Osteoblast (primary cell): Measurements from ENCODE around the gene OBSCN. TPM values are rescaled to one million over a fixed set of nuclear protein-coding genes. Genes with fewer than 3 reads are reported as not detected.

Source experiments
- DNase-seq: peaks from one replicate; pipeline ENCODE4 v3.0.0; 2011; ENCODE audit warnings: low spot score, mixed read lengths; ENCODE audit not compliant: insufficient read length; ENCODE audit errors: missing footprints
- H2AFZ ChIP-seq: 2 replicates; pipeline ENCODE4 v1.6.0; 2011; ENCODE audit warnings: mild to moderate bottlenecking, low read length
- H3K27ac ChIP-seq: 2 replicates; pipeline ENCODE4 v1.5.1; 2011; ENCODE audit warnings: mild to moderate bottlenecking, low read depth, low read length, moderate library complexity
- H3K27me3 ChIP-seq: 2 replicates; pipeline ENCODE4 v1.6.0; 2012; ENCODE audit warnings: mild to moderate bottlenecking, control low read depth, inconsistent platforms, low read length, moderate library complexity; ENCODE audit not compliant: insufficient read depth
- H3K36me3 ChIP-seq: 2 replicates; pipeline ENCODE4 v1.5.1; 2011; ENCODE audit warnings: mild to moderate bottlenecking, low read length, control low read depth, moderate library complexity; ENCODE audit not compliant: insufficient read depth
- H3K4me1 ChIP-seq: 2 replicates; pipeline ENCODE4 v1.5.1; 2011; ENCODE audit warnings: mild to moderate bottlenecking, low read length, control low read depth, moderate library complexity; ENCODE audit not compliant: insufficient read depth
- H3K4me2 ChIP-seq: 2 replicates; pipeline ENCODE4 v1.6.0; 2011; ENCODE audit warnings: mild to moderate bottlenecking, low read length; ENCODE audit not compliant: insufficient read depth
- H3K4me3 ChIP-seq: fragments of 200-600 bp; sonication (generic); 3 replicates; pipeline ENCODE4 v1.5.1; 2012; ENCODE audit warnings: mild to moderate bottlenecking, low read length, inconsistent platforms; ENCODE audit not compliant: insufficient read depth
- H3K79me2 ChIP-seq: 2 replicates; pipeline ENCODE4 v1.6.0; 2012; ENCODE audit warnings: mild to moderate bottlenecking, low read length, control low read depth, inconsistent platforms; ENCODE audit not compliant: insufficient read depth
- H3K9me3 ChIP-seq: 2 replicates; pipeline ENCODE4 v1.5.1; 2011; ENCODE audit warnings: low read depth, low read length, control low read depth
- H4K20me1 ChIP-seq: 2 replicates; pipeline ENCODE4 v1.6.0; 2012; ENCODE audit warnings: mild to moderate bottlenecking, low read length, control low read depth; ENCODE audit not compliant: insufficient read depth
- CTCF ChIP-seq: IDR thresholded peaks from 2 replicates; pipeline ENCODE4 v1.5.1; 2011; ENCODE audit warnings: mild to moderate bottlenecking, low read depth, low read length, moderate library complexity; ENCODE audit errors: extremely low read depth
- total RNA-seq: library from RNA; depleted of rRNA; stranded (reverse); fragments of >200 nt; gene quantifications from 2 replicates; pipeline ENCODE4 v1.2.3, GENCODE V29; 2012

Gene OBSCN
- total RNA-seq, 1 donor = 2.9 TPM

- no peaks in the 10 kb centered on the region for H3K4me1 ChIP-seq
- H3K4me3 ChIP-seq = no peak overlapping the region
- H3K27me3 ChIP-seq = no peaks in the 10 kb centered on the region
- no peaks in the 10 kb centered on the region for H4K20me1 ChIP-seq
- no peaks in the 10 kb centered on the region for H3K36me3 ChIP-seq
- H3K4me2 ChIP-seq = no peak overlapping the region
- H3K27ac ChIP-seq = no peak overlapping the region
- no peaks in the 10 kb centered on the region for H3K79me2 ChIP-seq
- TF ChIP-seq CTCF = no peak
- H2AFZ ChIP-seq = no peak overlapping the region
- H3K9me3 ChIP-seq = peaks cover 14% of the 10 kb centered on the region
- DNase-seq = peak; percentile 23
Observed at GRCh38 chr1:228304225-228304624, 96.4 kb downstream of the OBSCN start.

DNA sequence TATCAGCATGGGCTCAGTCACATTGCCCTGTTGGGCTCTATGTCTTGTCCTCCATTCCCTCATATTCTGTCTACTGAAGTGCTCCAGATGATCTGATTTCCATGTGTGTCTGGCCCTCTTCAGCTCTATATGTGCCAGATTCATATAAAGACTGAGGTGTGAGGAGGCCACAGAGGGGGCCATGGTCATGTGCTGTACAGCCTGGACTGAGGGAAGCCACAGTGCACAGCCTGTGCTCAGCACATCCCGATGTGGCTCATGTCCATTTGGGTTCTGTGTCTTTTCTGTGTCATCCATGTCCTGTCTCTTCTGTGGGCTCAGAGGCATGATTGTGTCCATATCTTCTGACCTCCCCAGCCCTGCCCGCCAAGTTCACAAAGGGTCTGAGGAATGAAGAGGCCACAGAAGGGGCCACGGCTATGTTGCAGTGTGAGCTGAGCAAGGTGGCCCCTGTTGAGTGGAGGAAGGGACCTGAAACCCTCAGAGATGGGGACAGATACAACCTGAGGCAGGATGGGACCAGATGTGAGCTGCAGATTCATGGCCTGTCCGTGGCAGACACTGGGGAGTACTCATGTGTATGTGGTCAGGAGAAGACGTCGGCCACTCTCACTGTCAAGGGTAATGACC lies 97.0 kb downstream of the OBSCN start:
- no peaks in the 10 kb centered on the region for H3K36me3 ChIP-seq
- H3K4me1 ChIP-seq = no peaks in the 10 kb centered on the region
- peaks cover 14% of the 10 kb centered on the region for H3K9me3 ChIP-seq
- H3K4me3 ChIP-seq = no peak overlapping the region
- no peaks in the 10 kb centered on the region for H3K27me3 ChIP-seq
- no peak overlapping the region for H3K4me2 ChIP-seq
- TF ChIP-seq CTCF = no peak
- no peaks in the 10 kb centered on the region for H3K79me2 ChIP-seq
- peak; percentile 49 for DNase-seq
- H4K20me1 ChIP-seq = no peaks in the 10 kb centered on the region
- H3K27ac ChIP-seq = no peak overlapping the region
- no peak overlapping the region for H2AFZ ChIP-seq

GRCh38 chr1:228305721-228306152 lies 97.9 kb downstream of the OBSCN start:
- Histone ChIP-seq H3K9me3 (peaks cover 14% of the 10 kb centered on the region), H3K36me3 (no peaks in the 10 kb centered on the region), H3K27ac (no peak overlapping the region), H3K27me3 (no peaks in the 10 kb centered on the region), H4K20me1 (no peaks in the 10 kb centered on the region), H3K4me3 (no peak overlapping the region), H2AFZ (no peak overlapping the region), H3K4me1 (no peaks in the 10 kb centered on the region), H3K79me2 (no peaks in the 10 kb centered on the region), H3K4me2 (no peak overlapping the region)
- peak; percentile 69 for DNase-seq
- TF ChIP-seq CTCF = no peak

- no peak overlapping the region for H2AFZ ChIP-seq
Observed at GRCh38 chr1:228306275-228307217, 98.7 kb downstream of the OBSCN start.

More at GRCh38 chr1:228306275-228307217, 98.7 kb downstream of the OBSCN start:
- Histone ChIP-seq H3K9me3 (peaks cover 14% of the 10 kb centered on the region), H3K79me2 (no peaks in the 10 kb centered on the region), H3K4me3 (no peak overlapping the region), H3K36me3 (no peaks in the 10 kb centered on the region), H3K4me2 (no peak overlapping the region), H4K20me1 (no peaks in the 10 kb centered on the region), H3K27me3 (no peaks in the 10 kb centered on the region), H3K27ac (no peak overlapping the region), H3K4me1 (no peaks in the 10 kb centered on the region)
- DNase-seq = peak; percentile 43
- TF ChIP-seq CTCF = no peak
